IPS-18c (cell line): ENCODE data around the gene SCN4A.

ENCODE experiments used
- H3K4me3 ChIP-seq: 2 replicates; pipeline ENCODE4 v1.7.0; 2013; ENCODE audit warnings: low read depth, mild to moderate bottlenecking, low read length, moderate library complexity; ENCODE audit not compliant: insufficient read depth
- H3K9me3 ChIP-seq: one replicate; pipeline ENCODE4 v1.6.1; 2013; ENCODE audit warnings: mild to moderate bottlenecking, low read length, moderate library complexity; ENCODE audit not compliant: control insufficient read depth, insufficient read depth

Gene SCN4A

GRCh38 chr17:64004218-64004770 is 31.6 kb upstream of the SCN4A start:
- Histone ChIP-seq H3K4me3 (no peak overlapping the region), H3K9me3 (no peaks in the 10 kb centered on the region)

GRCh38 chr17:64003526-64004121 is 30.9 kb upstream of the SCN4A start:
- H3K9me3 ChIP-seq = no peaks in the 10 kb centered on the region
- no peak overlapping the region for H3K4me3 ChIP-seq

- H3K4me3 ChIP-seq = no peak overlapping the region
- H3K9me3 ChIP-seq = no peaks in the 10 kb centered on the region
Measured at GRCh38 chr17:64002658-64003525, 30.2 kb upstream of the SCN4A start.

- no peaks in the 10 kb centered on the region for H3K9me3 ChIP-seq
- no peak overlapping the region for H3K4me3 ChIP-seq
Measured at GRCh38 chr17:64001763-64002529, 29.2 kb upstream of the SCN4A start.

GRCh38 chr17:64001091-64001579 is 28.4 kb upstream of the SCN4A start:
- Histone ChIP-seq H3K9me3 (no peaks in the 10 kb centered on the region), H3K4me3 (no peak overlapping the region)

GRCh38 chr17:63999680-64000531 is 27.2 kb upstream of the SCN4A start:
- no peak overlapping the region for H3K4me3 ChIP-seq
- no peaks in the 10 kb centered on the region for H3K9me3 ChIP-seq

GRCh38 chr17:63998721-63999679 is 26.3 kb upstream of the SCN4A start:
- H3K4me3 ChIP-seq = peak overlapping the region; percentile 98
- H3K9me3 ChIP-seq = no peaks in the 10 kb centered on the region

GRCh38 chr17:63998050-63998720 is 25.5 kb upstream of the SCN4A start, which contains the start of gene PRR29:
TSS of gene PRR29 (plus strand) at chr17:63998351. CDS start at chr17:63998365, 14 bp downstream.
- H3K9me3 ChIP-seq = no peaks in the 10 kb centered on the region
- H3K4me3 ChIP-seq = peak within 1 kb of the TSS; percentile 98

GRCh38 chr17:63997341-63998048 is 24.8 kb upstream of the SCN4A start:
- no peaks in the 10 kb centered on the region for H3K9me3 ChIP-seq
- H3K4me3 ChIP-seq = peak overlapping the region; percentile 98

GRCh38 chr17:63996430-63997182 is 23.9 kb upstream of the SCN4A start:
- Histone ChIP-seq H3K4me3 (no peak overlapping the region), H3K9me3 (no peaks in the 10 kb centered on the region)

GRCh38 chr17:63995626-63996025 is 22.9 kb upstream of the SCN4A start:
- H3K9me3 ChIP-seq = no peaks in the 10 kb centered on the region
- H3K4me3 ChIP-seq = no peak overlapping the region

- H3K9me3 ChIP-seq = no peaks in the 10 kb centered on the region
- no peak overlapping the region for H3K4me3 ChIP-seq
Measured at GRCh38 chr17:63993368-63993985, 20.8 kb upstream of the SCN4A start.

- Histone ChIP-seq H3K4me3 (no peak overlapping the region; the same call in 1 of the 2 replicates), H3K9me3 (no peaks in the 10 kb centered on the region)
Measured at GRCh38 chr17:63991611-63992010, 18.9 kb upstream of the SCN4A start.
